ENCODE measurements around the gene EFHC1. TPM values are rescaled to one million over a fixed set of nuclear protein-coding genes. Genes with fewer than 3 reads are reported as not detected.

Gene EFHC1
- total RNA-seq, 2 donors from 2014 or later, result 5.3 to 7.5 TPM

GRCh38 chr6:52527436-52527835, 107.3 kb downstream of the EFHC1 start:
- Mint-ChIP-seq H3K27me3 (no peaks in the 10 kb centered on the region), H3K36me3 (ENCODE audit: low read depth) (no peaks in the 10 kb centered on the region), H3K27ac (no peak overlapping the region), H3K4me3 (no peak overlapping the region), H3K4me1 (peaks cover 11% of the 10 kb centered on the region)
- no peak for ATAC-seq
- no peaks in the 10 kb centered on the region for H3K9me3 ChIP-seq (ENCODE audit: control insufficient read depth, low read length, poor library complexity, severe bottlenecking)
- DNase-seq, result no peak

- Mint-ChIP-seq H3K27me3 (no peaks in the 10 kb centered on the region), H3K36me3 (ENCODE audit: low read depth) (peaks cover 2% of the 10 kb centered on the region), H3K4me3 (no peak overlapping the region), H3K4me1 (peaks cover 8% of the 10 kb centered on the region), H3K27ac (no peak overlapping the region)
- no peaks in the 10 kb centered on the region for H3K9me3 ChIP-seq (ENCODE audit: control insufficient read depth, low read length, poor library complexity, severe bottlenecking)
- ATAC-seq (no peak), DNase-seq (no peak)
Measured at GRCh38 chr6:52529311-52529710, 109.2 kb downstream of the EFHC1 start.

GRCh38 chr6:52530351-52530750, 110.2 kb downstream of the EFHC1 start:
- peaks cover 2% of the 10 kb centered on the region for H3K36me3 Mint-ChIP-seq (ENCODE audit: low read depth)
- H3K27ac Mint-ChIP-seq, result no peak overlapping the region
- H3K4me3 Mint-ChIP-seq, result no peak overlapping the region
- ATAC-seq (no peak), DNase-seq (no peak)
- H3K4me1 Mint-ChIP-seq, result peaks cover 11% of the 10 kb centered on the region
- H3K27me3 Mint-ChIP-seq, result no peaks in the 10 kb centered on the region
- no peaks in the 10 kb centered on the region for H3K9me3 ChIP-seq (ENCODE audit: control insufficient read depth, low read length, poor library complexity, severe bottlenecking)

GRCh38 chr6:52531396-52531795, 111.3 kb downstream of the EFHC1 start:
- H3K4me3 Mint-ChIP-seq, result no peak overlapping the region
- no peak overlapping the region for H3K27ac Mint-ChIP-seq
- ATAC-seq (no peak), DNase-seq (no peak)
- H3K36me3 Mint-ChIP-seq (ENCODE audit: low read depth), result peaks cover 5% of the 10 kb centered on the region
- H3K9me3 ChIP-seq (ENCODE audit: control insufficient read depth, low read length, poor library complexity, severe bottlenecking), result no peaks in the 10 kb centered on the region
- H3K4me1 Mint-ChIP-seq, result peaks cover 15% of the 10 kb centered on the region
- H3K27me3 Mint-ChIP-seq, result no peaks in the 10 kb centered on the region

GRCh38 chr6:52531834-52532233, 111.7 kb downstream of the EFHC1 start:
- Mint-ChIP-seq H3K4me3 (no peak overlapping the region), H3K27ac (no peak overlapping the region), H3K27me3 (no peaks in the 10 kb centered on the region), H3K36me3 (ENCODE audit: low read depth) (peaks cover 5% of the 10 kb centered on the region), H3K4me1 (peaks cover 19% of the 10 kb centered on the region)
- ATAC-seq (no peak), DNase-seq (no peak)
- H3K9me3 ChIP-seq (ENCODE audit: control insufficient read depth, low read length, poor library complexity, severe bottlenecking), result no peaks in the 10 kb centered on the region

GRCh38 chr6:52532457-52532856, 112.3 kb downstream of the EFHC1 start:
- Mint-ChIP-seq H3K36me3 (ENCODE audit: low read depth) (peaks cover 5% of the 10 kb centered on the region), H3K27me3 (no peaks in the 10 kb centered on the region), H3K4me1 (peaks cover 25% of the 10 kb centered on the region), H3K4me3 (no peak overlapping the region), H3K27ac (no peak overlapping the region)
- no peaks in the 10 kb centered on the region for H3K9me3 ChIP-seq (ENCODE audit: control insufficient read depth, low read length, poor library complexity, severe bottlenecking)
- ATAC-seq (no peak), DNase-seq (no peak)

- H3K27me3 Mint-ChIP-seq, result no peaks in the 10 kb centered on the region
- ATAC-seq (no peak), DNase-seq (no peak)
- H3K4me3 Mint-ChIP-seq, result no peak overlapping the region
- no peaks in the 10 kb centered on the region for H3K9me3 ChIP-seq (ENCODE audit: control insufficient read depth, low read length, poor library complexity, severe bottlenecking)
- peaks cover 34% of the 10 kb centered on the region for H3K4me1 Mint-ChIP-seq
- no peak overlapping the region for H3K27ac Mint-ChIP-seq
- peaks cover 5% of the 10 kb centered on the region for H3K36me3 Mint-ChIP-seq (ENCODE audit: low read depth)
Measured at GRCh38 chr6:52533491-52533890, 113.3 kb downstream of the EFHC1 start.

- no peak for ATAC-seq
- H3K27ac Mint-ChIP-seq, result no peak overlapping the region
Measured at GRCh38 chr6:52534363-52534762, 114.2 kb downstream of the EFHC1 start.

GRCh38 chr6:52534966-52535390, 114.8 kb downstream of the EFHC1 start:
- H3K4me3 Mint-ChIP-seq, result peak overlapping the region; percentile 59
- peaks cover 5% of the 10 kb centered on the region for H3K36me3 Mint-ChIP-seq (ENCODE audit: low read depth)
- ATAC-seq (peak; percentile 44), DNase-seq (no peak)
- H3K4me1 Mint-ChIP-seq, result peaks cover 34% of the 10 kb centered on the region
- H3K27ac Mint-ChIP-seq, result peak overlapping the region; percentile 47
- no peaks in the 10 kb centered on the region for H3K9me3 ChIP-seq (ENCODE audit: control insufficient read depth, low read length, poor library complexity, severe bottlenecking)
- no peaks in the 10 kb centered on the region for H3K27me3 Mint-ChIP-seq

More at GRCh38 chr6:52534363-52534762, 114.2 kb downstream of the EFHC1 start:
- peaks cover 34% of the 10 kb centered on the region for H3K4me1 Mint-ChIP-seq
- H3K27me3 Mint-ChIP-seq, result no peaks in the 10 kb centered on the region
- no peak for DNase-seq
- peaks cover 5% of the 10 kb centered on the region for H3K36me3 Mint-ChIP-seq (ENCODE audit: low read depth)
- no peaks in the 10 kb centered on the region for H3K9me3 ChIP-seq (ENCODE audit: control insufficient read depth, low read length, poor library complexity, severe bottlenecking)
- no peak overlapping the region for H3K4me3 Mint-ChIP-seq

- no peaks in the 10 kb centered on the region for H3K9me3 ChIP-seq (ENCODE audit: control insufficient read depth, low read length, poor library complexity, severe bottlenecking)
- Mint-ChIP-seq H3K4me3 (peak overlapping the region; percentile 59), H3K36me3 (ENCODE audit: low read depth) (peaks cover 5% of the 10 kb centered on the region), H3K27me3 (no peaks in the 10 kb centered on the region), H3K4me1 (peaks cover 37% of the 10 kb centered on the region), H3K27ac (peak overlapping the region; percentile 47)
- DNase-seq, result no peak
- peak; percentile 40 for ATAC-seq
Measured at GRCh38 chr6:52535711-52536423, 115.7 kb downstream of the EFHC1 start.

- Mint-ChIP-seq H3K36me3 (ENCODE audit: low read depth) (peaks cover 5% of the 10 kb centered on the region), H3K27ac (peak overlapping the region; percentile 81), H3K4me1 (peaks cover 36% of the 10 kb centered on the region), H3K4me3 (peak overlapping the region; percentile 12), H3K27me3 (no peaks in the 10 kb centered on the region)
- H3K9me3 ChIP-seq (ENCODE audit: control insufficient read depth, low read length, poor library complexity, severe bottlenecking), result no peaks in the 10 kb centered on the region
- ATAC-seq (no peak), DNase-seq (no peak)
Measured at GRCh38 chr6:52536424-52536916, 116.3 kb downstream of the EFHC1 start.

- H3K4me1 Mint-ChIP-seq, result peaks cover 34% of the 10 kb centered on the region
- H3K9me3 ChIP-seq (ENCODE audit: control insufficient read depth, low read length, poor library complexity, severe bottlenecking), result no peaks in the 10 kb centered on the region
- DNase-seq (no peak), ATAC-seq (peak; percentile 39)
- peaks cover 5% of the 10 kb centered on the region for H3K36me3 Mint-ChIP-seq (ENCODE audit: low read depth)
- H3K27ac Mint-ChIP-seq, result peak overlapping the region; percentile 81
- H3K27me3 Mint-ChIP-seq, result no peaks in the 10 kb centered on the region
- H3K4me3 Mint-ChIP-seq, result peak overlapping the region; percentile 67
Measured at GRCh38 chr6:52537001-52537753, 117.0 kb downstream of the EFHC1 start.

GRCh38 chr6:52538252-52538900, 118.2 kb downstream of the EFHC1 start:
- peaks cover 34% of the 10 kb centered on the region for H3K4me1 Mint-ChIP-seq
- DNase-seq, result no peak
- H3K4me3 Mint-ChIP-seq, result no peak overlapping the region
- H3K27ac Mint-ChIP-seq, result peak overlapping the region; percentile 81
- no peak for ATAC-seq
- no peaks in the 10 kb centered on the region for H3K9me3 ChIP-seq (ENCODE audit: control insufficient read depth, low read length, poor library complexity, severe bottlenecking)
- peaks cover 5% of the 10 kb centered on the region for H3K36me3 Mint-ChIP-seq (ENCODE audit: low read depth)
- no peaks in the 10 kb centered on the region for H3K27me3 Mint-ChIP-seq

All from T-helper 17 cell (primary cell).